HepG2 (cell line): ENCODE data around the gene OR5AN1. TPM values are rescaled to one million over a fixed set of nuclear protein-coding genes. Genes with fewer than 3 reads are reported as not detected.

Experiments used
- ATAC-seq: fragments of 200-7000 bp; cut with Tn5 transposase; 3 replicates; pipeline ENCODE4 v1.9.1; 2020; ENCODE audit warnings: mild to moderate bottlenecking, moderate library complexity
- BruUV-seq: library from RNA; stranded (reverse); fragments of 400-500 nt; replicated peaks from 2 replicates; lab custom pipeline; 2021; lab: Mats Ljungman, UMichigan
- CTCF ChIA-PET: fragments of 300-600 bp; formaldehyde crosslinking; extraction: SDS; loops from one replicate; lab custom pipeline; 2021; ENCODE audit warnings: low total read pairs, inconsistent platforms, low intra/inter-chr PET ratio; lab: Yijun Ruan, JAX
- POLR2A ChIA-PET: fragments of 350-600 bp; sonication (Branson Sonifier 250); formaldehyde crosslinking; loops from one replicate; lab custom pipeline; 2020; ENCODE audit warnings: antibody characterized with exemption, inconsistent platforms; lab: Yijun Ruan, JAX
- DNase-seq: peaks from one replicate; pipeline ENCODE4 v3.0.0-alpha.2; 2015; ENCODE audit warnings: low spot score
- FAIRE-seq: peaks from 3 replicates; lab custom pipeline; 2011; peaks lifted over from hg19 to GRCh38; lab: Jason Lieb, UNC
- H2AFZ ChIP-seq: one replicate; pipeline ENCODE4 v1.6.1; 2011; ENCODE audit warnings: low read length, inconsistent platforms
- H3K27ac ChIP-seq: fragments of 300-600 bp; 3 replicates; pipeline ENCODE4 v1.8.0; 2011; ENCODE audit warnings: mixed run types, mild to moderate bottlenecking, mixed read lengths, low read length, inconsistent platforms; ENCODE audit not compliant: insufficient read depth; ENCODE audit errors: extremely low read length
- H3K27me3 ChIP-seq, 2 experiments: fragments of 200-600 bp in 1 of 2; 2 replicates in 1 of 2; 3 replicates in 1 of 2; pipeline versions ENCODE4 v1.6.0 to v1.8.0; 2011; ENCODE audit warnings: low read length in 2 of 2, mild to moderate bottlenecking in 2 of 2, moderate library complexity in 2 of 2, inconsistent platforms in 1 of 2; ENCODE audit not compliant: insufficient read depth in 2 of 2, control insufficient read depth in 1 of 2
- H3K36me3 ChIP-seq, 2 experiments: fragments of 200-600 bp in 1 of 2; replicated peaks in 1 of 2; 2 replicates in 1 of 2; 3 replicates in 1 of 2; pipeline versions ENCODE4 v1.5.1 to v1.8.0; 2011; ENCODE audit warnings: low read length in 2 of 2, inconsistent platforms in 1 of 2; ENCODE audit not compliant: insufficient read depth in 2 of 2, control insufficient read depth in 1 of 2
- H3K4me1 ChIP-seq: 2 replicates; pipeline ENCODE4 v1.5.1; 2012; ENCODE audit warnings: low read length, inconsistent platforms; ENCODE audit not compliant: insufficient read depth
- H3K4me2 ChIP-seq: 2 replicates; pipeline ENCODE4 v1.6.0; 2011; ENCODE audit warnings: low read depth, low read length, inconsistent platforms
- H3K4me3 ChIP-seq, 3 experiments: fragments of 200-600 bp in 1 of 3; sonication (generic), shearing (Covaris generic) in 1 of 3; replicated peaks in 1 of 3; 2 replicates each; pipeline ENCODE4 v1.5.1; 2011 to 2016; ENCODE audit warnings: low read length in 3 of 3, inconsistent platforms in 2 of 3, low read depth in 2 of 3, mild to moderate bottlenecking in 2 of 3, control low read depth in 1 of 3, mixed read lengths in 1 of 3; ENCODE audit not compliant: insufficient read depth in 1 of 3
- H3K79me2 ChIP-seq: one replicate; pipeline ENCODE4 v1.6.1; 2011; ENCODE audit warnings: low read length, inconsistent platforms; ENCODE audit not compliant: insufficient read depth
- H3K9ac ChIP-seq: 2 replicates; pipeline ENCODE4 v1.6.0; 2011; ENCODE audit warnings: mild to moderate bottlenecking, low read depth, low read length, inconsistent platforms; ENCODE audit not compliant: insufficient read depth
- H3K9me3 ChIP-seq: 2 replicates; pipeline ENCODE4 v1.5.1; 2012; ENCODE audit warnings: mild to moderate bottlenecking, low read length
- H4K20me1 ChIP-seq: 2 replicates; pipeline ENCODE4 v1.6.0; 2011; ENCODE audit warnings: inconsistent platforms, mild to moderate bottlenecking, low read length, moderate library complexity; ENCODE audit not compliant: insufficient read depth
- ATF5 ChIP-seq: sonication (generic); formaldehyde crosslinking; IDR thresholded peaks from 2 replicates; pipeline ENCODE4 v1.4.0; 2020; ENCODE audit warnings: mild to moderate bottlenecking, low read depth, missing genetic modification reagents
- CAMTA2 ChIP-seq: sonication (generic); formaldehyde crosslinking; IDR thresholded peaks from 2 replicates; pipeline ENCODE4 v1.4.0; 2020; ENCODE audit warnings: mild to moderate bottlenecking, missing genetic modification reagents, borderline replicate concordance
- CCDC6 ChIP-seq: sonication (generic); formaldehyde crosslinking; IDR thresholded peaks from 2 replicates; pipeline ENCODE4 v1.8.1; 2022; ENCODE audit warnings: mild to moderate bottlenecking, missing genetic modification reagents, moderate library complexity
- FOXK1 ChIP-seq: sonication (generic); formaldehyde crosslinking; IDR thresholded peaks from 2 replicates; pipeline ENCODE4 v1.4.0; 2020; ENCODE audit warnings: low read depth, missing genetic modification reagents, borderline replicate concordance
- HDAC1 ChIP-seq: sonication (generic); formaldehyde crosslinking; IDR thresholded peaks from 2 replicates; pipeline ENCODE4 v1.5.1; 2020; ENCODE audit warnings: mild to moderate bottlenecking, missing genetic modification reagents
- HNRNPL ChIP-seq: fragments of 200-400 bp; formaldehyde crosslinking; IDR thresholded peaks from 2 replicates; pipeline ENCODE4 v1.6.1; 2017; ENCODE audit warnings: mild to moderate bottlenecking, low read depth, low read length
- HOXA9 ChIP-seq: sonication (generic); formaldehyde crosslinking; IDR thresholded peaks from 2 replicates; pipeline ENCODE4 v1.8.1; 2022; ENCODE audit warnings: missing genetic modification reagents, mild to moderate bottlenecking, moderate library complexity, borderline replicate concordance
- KDM4B ChIP-seq: sonication (generic); formaldehyde crosslinking; IDR thresholded peaks from 2 replicates; pipeline ENCODE4 v1.4.0; 2020; ENCODE audit warnings: missing genetic modification reagents
- KDM5A ChIP-seq: fragments of 200-600 bp; sonication (generic); IDR thresholded peaks from 2 replicates; pipeline ENCODE4 v1.7.0; 2018; ENCODE audit warnings: antibody characterized with exemption, mild to moderate bottlenecking, low read length, borderline replicate concordance
- MED13 ChIP-seq: sonication (generic); formaldehyde crosslinking; IDR thresholded peaks from 2 replicates; pipeline ENCODE4 v1.5.0; 2020; ENCODE audit warnings: missing genetic modification reagents
- PRPF4 ChIP-seq: fragments of 200-400 bp; formaldehyde crosslinking; IDR thresholded peaks from 2 replicates; pipeline ENCODE4 v1.6.1; 2016; ENCODE audit warnings: low read length, low read depth; ENCODE audit not compliant: poor library complexity, severe bottlenecking
- SCMH1 ChIP-seq: sonication (generic); formaldehyde crosslinking; IDR thresholded peaks from 2 replicates; pipeline ENCODE4 v1.9.0; 2021; ENCODE audit warnings: missing genetic modification reagents, mild to moderate bottlenecking, borderline replicate concordance
- SNRNP70 ChIP-seq: fragments of 200-400 bp; formaldehyde crosslinking; IDR thresholded peaks from 2 replicates; pipeline ENCODE4 v1.6.1; 2017; ENCODE audit warnings: mild to moderate bottlenecking, low read depth, low read length, moderate library complexity
- TAF1 ChIP-seq: sonication (generic); formaldehyde crosslinking; IDR thresholded peaks from 2 replicates; pipeline ENCODE4 v1.4.0; 2020; ENCODE audit warnings: missing genetic modification reagents
- TGIF2 ChIP-seq: IDR thresholded peaks from 2 replicates; pipeline ENCODE4 v1.6.1; 2016; ENCODE audit warnings: control low read depth, missing compliant biosample characterization
- THYN1 ChIP-seq: sonication (generic); formaldehyde crosslinking; IDR thresholded peaks from 2 replicates; pipeline ENCODE4 v1.8.1; 2023; ENCODE audit warnings: low read depth, mild to moderate bottlenecking, moderate library complexity, missing genetic modification reagents, borderline replicate concordance
- U2AF2 ChIP-seq: fragments of 200-400 bp; formaldehyde crosslinking; IDR thresholded peaks from 2 replicates; pipeline ENCODE4 v1.6.1; 2017; ENCODE audit warnings: low read depth, mild to moderate bottlenecking, low read length
- ZNF562 ChIP-seq: sonication (generic); formaldehyde crosslinking; IDR thresholded peaks from 2 replicates; pipeline ENCODE4 v1.8.0; 2022; ENCODE audit warnings: missing genetic modification reagents, borderline replicate concordance
- ZNF740 ChIP-seq: sonication (generic); formaldehyde crosslinking; IDR thresholded peaks from 2 replicates; pipeline ENCODE4 v1.4.0; 2020; ENCODE audit warnings: missing genetic modification reagents
- ZNF788 ChIP-seq: sonication (generic); formaldehyde crosslinking; IDR thresholded peaks from 2 replicates; pipeline ENCODE4 v1.5.0; 2020; ENCODE audit warnings: mild to moderate bottlenecking, missing genetic modification reagents, borderline replicate concordance
- ZNF850 ChIP-seq: sonication (generic); formaldehyde crosslinking; conservative IDR thresholded peaks from 2 replicates; pipeline ENCODE4 v1.9.0; 2021; ENCODE audit warnings: mild to moderate bottlenecking, missing genetic modification reagents
- WGBS: methylation state at CpG from one replicate; pipeline ENCODE4 v1.1.6; 2017; ENCODE audit warnings: low lambda C conversion rate; 5-methylcytosine and 5-hydroxymethylcytosine counted together
- in situ Hi-C: cut with HindIII; loops from 2 replicates; pipeline ENCODE4 v1.10.0; 2017; ENCODE audit warnings: low pct_unique_long_range_greater_than_20kb; ENCODE audit not compliant: extremely low pct_ligation_motif_present
- intact Hi-C: fragments of 100-400 bp; cut with micrococcal nuclease; formaldehyde crosslinking; loops from one replicate; pipeline ENCODE4 v1.10.0; 2022; ENCODE audit not compliant: unreplicated experiment
- polyA plus RNA-seq, 8 experiments: library from polyadenylated mRNA; depleted of rRNA in 3 of 8; stranded (reverse) in 7 of 8; unstranded in 1 of 8; fragments of >200 nt; fragmentation: Illumina TruSeq in 4 of 8; extraction: Trizol in 4 of 8; gene quantifications; 2 replicates each; pipeline versions ENCODE4 v1.2.1 to v1.2.3, GENCODE V29; 2011 to 2016; ENCODE audit warnings: low read depth in 4 of 8, missing spikeins in 1 of 8, mixed read lengths in 1 of 8; ENCODE audit not compliant: insufficient read depth in 1 of 8
- total RNA-seq, 5 experiments: library from RNA; depleted of rRNA; stranded (reverse); fragments of >200 nt; fragmentation: Illumina TruSeq; extraction: Trizol; gene quantifications; 2 replicates each; pipeline ENCODE4 v1.2.3, GENCODE V29; 2016; ENCODE audit warnings: low read depth in 1 of 5
- TF ChIP-seq, protein P1 (sequence below): sonication (generic); formaldehyde crosslinking; IDR thresholded peaks from 2 replicates; pipeline ENCODE4 v1.4.0; 2020; ENCODE audit warnings: mild to moderate bottlenecking, missing genetic modification reagents

Gene OR5AN1
- total and polyA plus RNA-seq, 2 of the 13 experiments (the other 11 are each of a cell fraction or from before 2014, with no cell fraction given): not detected

GRCh38 chr11:59335001-59335400, 23.7 kb upstream of the OR5AN1 start:
- ChIA-PET POLR2A (no interaction called here), CTCF (no interaction called here)
- no peak overlapping the region for H3K4me2 ChIP-seq
- TF ChIP-seq, protein P1, sequence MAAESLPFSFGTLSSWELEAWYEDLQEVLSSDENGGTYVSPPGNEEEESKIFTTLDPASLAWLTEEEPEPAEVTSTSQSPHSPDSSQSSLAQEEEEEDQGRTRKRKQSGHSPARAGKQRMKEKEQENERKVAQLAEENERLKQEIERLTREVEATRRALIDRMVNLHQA: no peak
- TF ChIP-seq TGIF2: no peak
- TF ChIP-seq THYN1: no peak
- no peak for TF ChIP-seq SNRNP70
- TF ChIP-seq ZNF850 (CRISPR knock-in tag): no peak
- TF ChIP-seq HDAC1: no peak
- TF ChIP-seq HOXA9: no peak
- TF ChIP-seq MED13 (CRISPR knock-in tag): no peak
- TF ChIP-seq ATF5 (CRISPR knock-in tag): no peak
- TF ChIP-seq, all 625 proteins: peak for 0
- no peak for FAIRE-seq
- H3K4me3 ChIP-seq: no peak overlapping the region
- H3K9me3 ChIP-seq: no peaks in the 10 kb centered on the region
- BruUV-seq: no TSS peak
- DNase-seq: no peak
- H3K79me2 ChIP-seq: no peaks in the 10 kb centered on the region
- H2AFZ ChIP-seq: no peak overlapping the region
- no peak overlapping the region for H3K9ac ChIP-seq
- H3K27ac ChIP-seq: no peak overlapping the region
- intact Hi-C loops (no loop called here), in situ Hi-C loops (no loop called here)
- no peak for ATAC-seq
- no peaks in the 10 kb centered on the region for H3K4me1 ChIP-seq
- no peaks in the 10 kb centered on the region; a peak in 1 of 5 replicates for H3K27me3 ChIP-seq
- H3K36me3 ChIP-seq: no peaks in the 10 kb centered on the region
- no peaks in the 10 kb centered on the region for H4K20me1 ChIP-seq

- ATAC-seq: no peak
- Histone ChIP-seq H2AFZ (no peak overlapping the region), H3K9me3 (no peaks in the 10 kb centered on the region), H3K27me3 (no peaks in the 10 kb centered on the region; a peak in 1 of 5 replicates), H3K4me3 (no peak overlapping the region), H3K4me1 (no peaks in the 10 kb centered on the region), H3K9ac (no peak overlapping the region), H4K20me1 (no peaks in the 10 kb centered on the region), H3K27ac (no peak overlapping the region), H3K4me2 (no peak overlapping the region), H3K36me3 (no peaks in the 10 kb centered on the region), H3K79me2 (no peaks in the 10 kb centered on the region)
- BruUV-seq: no TSS peak
- CTCF ChIA-PET: no interaction called here
- intact Hi-C loops: no loop called here
- no peak for FAIRE-seq
- DNase-seq: no peak
- WGBS: 0% methylated on average over 5 of the region's 5 CpGs
- in situ Hi-C loops: no loop called here
- POLR2A ChIA-PET: no interaction called here
- TF ChIP-seq ZNF788 (CRISPR knock-in tag) (no peak), KDM4B (CRISPR knock-in tag) (no peak), HNRNPL (no peak), SCMH1 (CRISPR knock-in tag) (no peak), KDM5A (no peak), CAMTA2 (no peak), ZNF740 (no peak), CCDC6 (CRISPR knock-in tag) (no peak), TAF1 (CRISPR knock-in tag) (no peak), PRPF4 (no peak), FOXK1 (CRISPR knock-in tag) (no peak), U2AF2 (no peak), ZNF562 (no peak)
Observed at GRCh38 chr11:59336176-59336575, 22.5 kb upstream of the OR5AN1 start.
